Lung (tissue), 12 donors: Measurements from ENCODE around the gene CADM3. TPM values are rescaled to one million over a fixed set of nuclear protein-coding genes. Genes with fewer than 3 reads are reported as not detected.

Experiments used
- ATAC-seq: fragments of 200-7000 bp; cut with Tn5 transposase; one replicate; pipeline ENCODE4 v1.9.1; 2020; ENCODE audit warnings: moderate number of reproducible peaks; ENCODE audit not compliant: insufficient read depth, low FRiP score
- DNase-seq, 3 donors: peaks; one replicate each; pipeline ENCODE4 v3.0.0-alpha.2; 2013 to 2017
- H3K27ac ChIP-seq, 2 donors: one replicate each; pipeline ENCODE4 v1.5.1; 2013; ENCODE audit warnings: mild to moderate bottlenecking in 2 of 2, moderate library complexity in 2 of 2, control low read depth in 1 of 2, inconsistent platforms in 1 of 2, low read depth in 1 of 2, low read length in 1 of 2
- H3K27me3 ChIP-seq, 3 donors: one replicate each; pipeline ENCODE4 v1.5.1; 2013; ENCODE audit warnings: low read length in 2 of 3; ENCODE audit not compliant: control insufficient read depth in 3 of 3, insufficient read depth in 3 of 3
- H3K36me3 ChIP-seq, 4 donors: one replicate each; pipeline ENCODE4 v1.5.1; 2013; ENCODE audit warnings: low read length in 4 of 4, mild to moderate bottlenecking in 1 of 4, moderate library complexity in 1 of 4; ENCODE audit not compliant: control insufficient read depth in 4 of 4, insufficient read depth in 4 of 4
- H3K4me1 ChIP-seq, 5 donors: one replicate each; pipeline ENCODE4 v1.5.1; 2013; ENCODE audit warnings: low read length in 5 of 5, mild to moderate bottlenecking in 2 of 5, moderate library complexity in 1 of 5; ENCODE audit not compliant: control insufficient read depth in 5 of 5, insufficient read depth in 5 of 5
- H3K4me3 ChIP-seq: one replicate; pipeline ENCODE4 v1.5.1; 2013; ENCODE audit warnings: mild to moderate bottlenecking, control low read depth, moderate library complexity
- H3K9ac ChIP-seq, 2 donors: one replicate each; pipeline ENCODE4 v1.5.1; 2013; ENCODE audit warnings: low read length in 2 of 2, control low read depth in 1 of 2; ENCODE audit not compliant: insufficient read depth in 1 of 2
- H3K9me3 ChIP-seq, 4 donors: one replicate each; pipeline ENCODE4 v1.5.1; 2013; ENCODE audit warnings: low read length in 3 of 4, mild to moderate bottlenecking in 1 of 4, moderate library complexity in 1 of 4; ENCODE audit not compliant: control insufficient read depth in 4 of 4, insufficient read depth in 3 of 4
- WGBS, 2 donors: extraction: QIAGEN DNeasy Blood & Tissue Kit; methylation state at CpG; one replicate each; pipeline ENCODE4 v1.1.7; 2013; 5-methylcytosine and 5-hydroxymethylcytosine counted together
- polyA plus RNA-seq, 2 donors: library from polyadenylated mRNA; stranded (reverse); fragments of 200-250 nt; gene quantifications; one replicate each; pipeline ENCODE4 v1.2.1, GENCODE V29; 2013
- total RNA-seq, 2 donors: library from RNA; depleted of rRNA in 1 of 2; stranded (reverse); fragments of >200 nt in 1 of 2; gene quantifications; one replicate each; pipeline ENCODE4 v1.2.1, GENCODE V29; 2014 to 2021
- TF ChIP-seq, protein P1 (sequence below): IDR thresholded peaks from 2 replicates; pipeline ENCODE4 v1.5.1; 2012; ENCODE audit warnings: mild to moderate bottlenecking; ENCODE audit errors: control extremely low read depth, extremely low read depth
- donor health status: control.
- donor health status: control.
- donor health status: Bipolar disorder and iron deficiency.
- donor health status: healthy.
- donor health status: DM: yes; HTN: yes; CAD: no.

The CADM3 gene
- total and polyA plus RNA-seq, 4 donors, result 0.89 to 3.7 (median 2.5) TPM

DNA sequence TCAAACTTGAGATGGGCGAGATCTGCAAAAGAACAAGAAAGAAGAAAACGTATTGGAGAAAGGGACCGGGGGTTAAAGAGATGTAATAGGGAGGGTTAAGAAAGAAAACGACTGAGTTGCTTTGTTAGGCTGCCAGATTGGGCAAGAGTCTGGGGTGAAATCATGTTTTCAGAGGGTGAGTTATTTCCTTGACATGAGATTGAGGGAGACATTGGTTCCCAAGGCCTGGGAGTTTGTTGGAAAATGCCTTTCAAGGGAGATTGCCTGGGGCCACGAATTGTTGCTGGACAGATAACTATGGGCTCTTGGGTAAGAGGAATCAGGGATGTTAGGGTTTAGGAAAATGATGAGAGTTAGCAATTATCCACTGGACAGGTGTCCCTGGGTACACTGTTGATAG is 776 bp upstream of the CADM3 start:
- Histone ChIP-seq H3K4me3 (no peak overlapping the region), H3K36me3 (no peaks in the 10 kb centered on the region), H3K4me1 (peaks cover 0 to 9% (median 0%) of the 10 kb centered on the region in 5 donors), H3K27me3 (peaks cover 0 to 64% (median 11%) of the 10 kb centered on the region in 3 donors), H3K9me3 (peaks cover 0 to 3% (median 0%) of the 10 kb centered on the region in 4 donors), H3K27ac (no peak overlapping the region), H3K9ac (no peak overlapping the region)
- TF ChIP-seq, protein P1, sequence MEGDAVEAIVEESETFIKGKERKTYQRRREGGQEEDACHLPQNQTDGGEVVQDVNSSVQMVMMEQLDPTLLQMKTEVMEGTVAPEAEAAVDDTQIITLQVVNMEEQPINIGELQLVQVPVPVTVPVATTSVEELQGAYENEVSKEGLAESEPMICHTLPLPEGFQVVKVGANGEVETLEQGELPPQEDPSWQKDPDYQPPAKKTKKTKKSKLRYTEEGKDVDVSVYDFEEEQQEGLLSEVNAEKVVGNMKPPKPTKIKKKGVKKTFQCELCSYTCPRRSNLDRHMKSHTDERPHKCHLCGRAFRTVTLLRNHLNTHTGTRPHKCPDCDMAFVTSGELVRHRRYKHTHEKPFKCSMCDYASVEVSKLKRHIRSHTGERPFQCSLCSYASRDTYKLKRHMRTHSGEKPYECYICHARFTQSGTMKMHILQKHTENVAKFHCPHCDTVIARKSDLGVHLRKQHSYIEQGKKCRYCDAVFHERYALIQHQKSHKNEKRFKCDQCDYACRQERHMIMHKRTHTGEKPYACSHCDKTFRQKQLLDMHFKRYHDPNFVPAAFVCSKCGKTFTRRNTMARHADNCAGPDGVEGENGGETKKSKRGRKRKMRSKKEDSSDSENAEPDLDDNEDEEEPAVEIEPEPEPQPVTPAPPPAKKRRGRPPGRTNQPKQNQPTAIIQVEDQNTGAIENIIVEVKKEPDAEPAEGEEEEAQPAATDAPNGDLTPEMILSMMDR, result no peak
- DNase-seq (no peak), ATAC-seq (no peak)
- 57 to 66% methylated on average over 5 of the region's 5 CpGs for WGBS, 2 donors

DNA sequence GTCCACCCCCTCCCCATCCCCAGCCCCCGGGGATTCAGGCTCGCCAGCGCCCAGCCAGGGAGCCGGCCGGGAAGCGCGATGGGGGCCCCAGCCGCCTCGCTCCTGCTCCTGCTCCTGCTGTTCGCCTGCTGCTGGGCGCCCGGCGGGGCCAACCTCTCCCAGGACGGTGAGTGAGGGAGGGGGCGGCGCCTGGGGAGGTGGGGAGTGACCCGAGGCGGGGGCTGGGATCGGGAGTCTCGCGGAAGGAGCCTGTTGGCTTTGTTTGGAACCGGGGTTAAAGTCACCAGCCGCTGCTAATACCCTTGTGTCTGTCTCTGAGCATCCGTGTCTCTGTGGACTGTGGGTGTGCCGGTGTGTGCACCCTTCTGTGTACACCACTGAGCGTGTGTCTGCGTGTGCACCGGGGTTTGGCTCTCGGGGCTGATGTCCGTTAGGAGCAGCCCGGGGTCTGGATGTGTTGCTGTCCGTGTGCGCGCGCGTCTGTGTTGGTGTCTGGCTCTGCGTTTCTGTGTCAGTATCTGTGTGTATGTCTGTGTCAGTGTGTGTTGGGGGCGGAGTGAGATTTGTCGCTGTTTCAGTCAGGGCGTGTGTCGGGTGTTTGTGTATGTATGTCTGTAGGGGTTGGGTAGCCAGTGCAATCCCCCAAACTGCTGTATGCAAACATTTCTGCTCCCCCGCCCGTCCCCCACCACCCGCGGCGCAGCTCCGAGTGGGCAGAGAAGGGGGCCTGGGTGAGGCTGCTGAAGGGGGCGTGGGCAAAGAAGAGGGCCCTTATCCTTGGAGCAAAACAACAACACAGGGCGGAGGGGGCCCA is 480 bp downstream of the CADM3 start:
- no peak overlapping the region for H3K27ac ChIP-seq
- H3K9ac ChIP-seq, result no peak overlapping the region
- no peak overlapping the region for H3K4me3 ChIP-seq
- ATAC-seq, result no peak
- peaks cover 0 to 3% (median 0%) of the 10 kb centered on the region in 4 donors for H3K9me3 ChIP-seq
- peaks cover 0 to 58% (median 11%) of the 10 kb centered on the region in 3 donors for H3K27me3 ChIP-seq
- TF ChIP-seq, protein P1, result no peak
- peaks cover 0 to 9% (median 0%) of the 10 kb centered on the region in 5 donors for H3K4me1 ChIP-seq
- DNase-seq, result peak in 2 of 3 donors; percentile 17 to 24
- H3K36me3 ChIP-seq, result no peaks in the 10 kb centered on the region
- 1 to 2% methylated on average over 48 to 49 of the region's 49 CpGs for WGBS, 2 donors

DNA sequence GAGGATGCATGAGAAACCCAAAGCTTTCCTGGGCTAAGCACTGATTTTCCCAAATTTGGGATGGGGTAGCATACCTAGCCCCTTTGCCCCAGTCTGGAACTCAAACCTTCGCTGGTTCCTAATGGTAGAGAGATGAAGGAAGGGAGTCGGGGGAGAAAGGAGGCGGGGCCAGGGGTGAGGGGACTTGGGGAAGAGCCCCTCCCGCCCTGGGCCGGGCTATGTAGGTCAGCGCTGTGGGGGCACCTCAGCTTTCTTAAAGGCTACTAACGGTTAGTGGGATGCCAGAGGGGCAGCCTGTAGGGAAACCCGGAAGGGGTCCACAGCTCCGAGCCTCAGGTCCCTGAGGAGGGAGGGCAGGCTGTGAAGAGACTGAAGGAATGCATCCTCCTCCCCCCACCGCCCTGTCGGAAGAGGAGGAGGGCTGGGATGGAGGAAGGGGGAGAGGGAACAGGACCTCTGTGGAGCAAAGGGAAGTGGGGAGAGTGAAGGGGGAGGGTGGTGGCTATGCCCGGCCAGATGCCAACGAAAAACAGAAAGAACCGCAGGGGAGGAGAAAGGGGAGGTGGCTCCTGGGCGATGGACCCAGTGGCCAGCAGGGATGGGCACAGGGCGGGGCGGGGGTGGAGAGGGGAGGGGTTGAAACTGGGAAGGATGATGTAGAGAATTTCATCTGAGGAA is 1.3 kb downstream of the CADM3 start:
- 1 to 3% methylated on average over 17 of the region's 17 CpGs for WGBS, 2 donors
- Histone ChIP-seq H3K9ac (no peak overlapping the region), H3K27me3 (peaks cover 0 to 58% (median 11%) of the 10 kb centered on the region in 3 donors), H3K4me1 (peaks cover 0 to 9% (median 0%) of the 10 kb centered on the region in 5 donors), H3K4me3 (no peak overlapping the region), H3K9me3 (peaks cover 0 to 3% (median 0%) of the 10 kb centered on the region in 4 donors), H3K36me3 (no peaks in the 10 kb centered on the region), H3K27ac (no peak overlapping the region)
- no peak for ATAC-seq
- DNase-seq, result peak in 1 of 3 donors; percentile 4
- TF ChIP-seq, protein P1, result no peak
